A549 (cell line): ENCODE results near the gene NINL. TPM values are rescaled to one million over a fixed set of nuclear protein-coding genes. Genes with fewer than 3 reads are reported as not detected.

Source experiments
- ATAC-seq, 2 experiments: fragments of 200-7000 bp in 1 of 2; fragments of >200 bp in 1 of 2; cut with Nextera tagmentation in 1 of 2; cut with Tn5 transposase in 1 of 2; 3 replicates each; pipeline versions ENCODE4 v1.8.0 to v1.9.1; 2018 to 2020; ENCODE audit warnings: mild to moderate bottlenecking in 1 of 2, moderate library complexity in 1 of 2
- CTCF ChIA-PET: fragments of 300-600 bp; sonication (Branson Sonifier 250); formaldehyde crosslinking; extraction: SDS; loops from one replicate; lab custom pipeline; 2021; ENCODE audit warnings: antibody characterized with exemption, inconsistent platforms; lab: Yijun Ruan, JAX
- POLR2A ChIA-PET: fragments of 350-600 bp; formaldehyde crosslinking; extraction: SDS; loops from one replicate; lab custom pipeline; 2021; ENCODE audit warnings: antibody characterized with exemption, inconsistent platforms; lab: Yijun Ruan, JAX
- DNase-seq, 2 experiments: peaks; one replicate each; pipeline versions ENCODE4 v3.0.0 to v3.0.0-alpha.2; 2011 to 2016; ENCODE audit warnings: low read depth in 1 of 2, low spot score in 1 of 2
- FAIRE-seq: peaks from 2 replicates; lab custom pipeline; 2011; peaks lifted over from hg19 to GRCh38; lab: Jason Lieb, UNC
- H3K27ac ChIP-seq, 2 experiments: fragments of >200 bp; sonication (Bioruptor Twin); formaldehyde crosslinking; 3 replicates each; pipeline ENCODE4 v1.5.1; 2016 to 2017
- H3K4me1 ChIP-seq: fragments of >200 bp; sonication (Bioruptor Twin); formaldehyde crosslinking; 3 replicates; pipeline ENCODE4 v1.6.1; 2016
- H3K4me2 ChIP-seq: fragments of >200 bp; sonication (Bioruptor Twin); formaldehyde crosslinking; 3 replicates; pipeline ENCODE4 v1.6.1; 2016
- H3K4me3 ChIP-seq: fragments of >200 bp; sonication (Bioruptor Twin); formaldehyde crosslinking; 3 replicates; pipeline ENCODE4 v1.5.1; 2016
- H3K9me3 ChIP-seq: fragments of >200 bp; sonication (Bioruptor Twin); formaldehyde crosslinking; 3 replicates; pipeline ENCODE4 v1.6.1; 2016
- CEBPB ChIP-seq, 2 experiments: fragments of >200 bp in 1 of 2; sonication (Bioruptor Twin) in 1 of 2; formaldehyde crosslinking in 1 of 2; IDR thresholded peaks; 2 replicates each; pipeline ENCODE4 v1.6.1; 2012 to 2016
- EHMT2 ChIP-seq: fragments of 200-600 bp; sonication (generic); IDR thresholded peaks from 2 replicates; pipeline ENCODE4 v1.6.1; 2016; ENCODE audit warnings: antibody characterized with exemption, low read depth, mild to moderate bottlenecking, moderate library complexity
- FOSL2 ChIP-seq, 2 experiments: fragments of 450-650 bp in 1 of 2; fragments of >200 bp in 1 of 2; sonication (Bioruptor Twin) in 1 of 2; formaldehyde crosslinking; IDR thresholded peaks; 2 replicates each; pipeline versions ENCODE4 v1.5.0 to v1.6.1; 2016 to 2020; ENCODE audit warnings: mild to moderate bottlenecking in 1 of 2, moderate library complexity in 1 of 2
- GATA3 ChIP-seq: IDR thresholded peaks from 2 replicates; pipeline ENCODE4 v1.6.1; 2012; ENCODE audit warnings: borderline replicate concordance
- HOXA7 ChIP-seq: fragments of 250-450 bp; sonication (Bioruptor Pico); IDR thresholded peaks from 2 replicates; pipeline ENCODE4 v1.5.0; 2020; ENCODE audit warnings: mild to moderate bottlenecking, moderate library complexity
- HOXB5 ChIP-seq: fragments of 250-450 bp; sonication (Bioruptor Pico); IDR thresholded peaks from 2 replicates; pipeline ENCODE4 v1.5.0; 2020; ENCODE audit warnings: mild to moderate bottlenecking, moderate library complexity
- JUN ChIP-seq, 2 experiments: fragments of >200 bp; sonication (Bioruptor Twin); formaldehyde crosslinking; IDR thresholded peaks; 2 replicates in 1 of 2; 3 replicates in 1 of 2; pipeline ENCODE4 v1.6.1; 2016 to 2017
- NFE2L2 ChIP-seq: fragments of 150-350 bp; conservative IDR thresholded peaks from 2 replicates; pipeline ENCODE4 v1.6.1; 2014; ENCODE audit warnings: low read length
- RARB ChIP-seq: fragments of 250-450 bp; sonication (Bioruptor Pico); IDR thresholded peaks from 2 replicates; pipeline ENCODE4 v1.8.0; 2021; ENCODE audit warnings: mild to moderate bottlenecking, moderate library complexity
- RCOR1 ChIP-seq: fragments of 150-350 bp; IDR thresholded peaks from 2 replicates; pipeline ENCODE4 v1.6.1; 2014; ENCODE audit warnings: antibody characterized with exemption, low read length, low read depth
- REST ChIP-seq: fragments of 200-600 bp; sonication (generic); IDR thresholded peaks from 2 replicates; pipeline ENCODE4 v1.6.1; 2016; ENCODE audit warnings: antibody characterized with exemption, mild to moderate bottlenecking, moderate library complexity
- SREBF2 ChIP-seq: fragments of 450-650 bp; IDR thresholded peaks from 2 replicates; pipeline ENCODE4 v1.6.1; 2014; ENCODE audit warnings: mild to moderate bottlenecking, moderate library complexity
- ZNF302 ChIP-seq: fragments of 250-450 bp; sonication (Bioruptor Pico); IDR thresholded peaks from 2 replicates; pipeline ENCODE4 v1.9.0; 2021; ENCODE audit warnings: inconsistent platforms, mild to moderate bottlenecking, moderate library complexity
- WGBS: methylation state at CpG from one replicate; pipeline ENCODE4 v1.1.6; 2017; ENCODE audit errors: missing lambda C conversion rate; 5-methylcytosine and 5-hydroxymethylcytosine counted together
- polyA plus RNA-seq, 4 experiments: library from polyadenylated mRNA; depleted of rRNA in 3 of 4; stranded (reverse); fragments of >200 nt; fragmentation: RNase III in 1 of 4; extraction: RNeasy Plus Mini Kit Qiagen cat#74134 plus additional on column Dnase treatment in 1 of 4; gene quantifications; 2 replicates in 3 of 4; 3 replicates in 1 of 4; pipeline ENCODE4 v1.2.3, GENCODE V29; 2011 to 2017
- TF ChIP-seq, protein P1 (sequence below): IDR thresholded peaks from 2 replicates; pipeline ENCODE4 v1.6.1; 2012
- TF ChIP-seq, protein P2 (sequence below): fragments of >200 bp; sonication (Bioruptor Twin); formaldehyde crosslinking; IDR thresholded peaks from 3 replicates; pipeline ENCODE4 v1.6.1; 2016

The NINL gene
- polyA plus RNA-seq, 2 of the 4 experiments (the other 2 are of a cell fraction), result 20.2 to 22.4 TPM

DNA sequence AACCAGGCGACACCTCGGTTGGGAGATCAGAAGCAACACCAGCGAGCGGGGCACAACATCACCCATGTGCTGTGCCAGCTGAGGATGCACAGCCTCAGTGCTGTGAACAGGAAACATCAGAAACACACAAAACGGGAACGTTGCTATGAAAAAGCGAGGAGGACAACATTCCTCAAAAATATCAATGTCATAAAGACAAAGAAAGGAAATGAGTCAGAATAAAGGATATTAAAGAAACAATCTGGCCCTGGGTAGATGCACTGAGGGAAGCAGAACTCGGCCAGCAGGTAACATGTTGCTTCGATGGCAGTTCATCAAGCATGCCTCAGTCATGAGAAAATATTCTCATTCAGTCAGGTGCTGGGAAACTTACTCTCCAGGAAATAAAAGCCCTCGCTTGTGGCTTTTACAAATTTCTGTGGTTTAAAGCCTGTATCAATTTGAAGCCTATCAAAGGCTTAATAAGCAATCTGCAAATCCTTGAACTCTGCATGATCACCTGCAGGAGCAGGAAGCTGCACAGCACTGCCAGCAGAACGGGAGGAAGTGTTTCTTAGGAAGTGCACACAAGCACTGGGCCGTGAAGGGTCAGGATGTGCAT lies 100.3 kb downstream of the NINL start:
- POLR2A ChIA-PET, result no interaction called here
- no peak for DNase-seq
- no peak overlapping the region for H3K4me2 ChIP-seq

DNA sequence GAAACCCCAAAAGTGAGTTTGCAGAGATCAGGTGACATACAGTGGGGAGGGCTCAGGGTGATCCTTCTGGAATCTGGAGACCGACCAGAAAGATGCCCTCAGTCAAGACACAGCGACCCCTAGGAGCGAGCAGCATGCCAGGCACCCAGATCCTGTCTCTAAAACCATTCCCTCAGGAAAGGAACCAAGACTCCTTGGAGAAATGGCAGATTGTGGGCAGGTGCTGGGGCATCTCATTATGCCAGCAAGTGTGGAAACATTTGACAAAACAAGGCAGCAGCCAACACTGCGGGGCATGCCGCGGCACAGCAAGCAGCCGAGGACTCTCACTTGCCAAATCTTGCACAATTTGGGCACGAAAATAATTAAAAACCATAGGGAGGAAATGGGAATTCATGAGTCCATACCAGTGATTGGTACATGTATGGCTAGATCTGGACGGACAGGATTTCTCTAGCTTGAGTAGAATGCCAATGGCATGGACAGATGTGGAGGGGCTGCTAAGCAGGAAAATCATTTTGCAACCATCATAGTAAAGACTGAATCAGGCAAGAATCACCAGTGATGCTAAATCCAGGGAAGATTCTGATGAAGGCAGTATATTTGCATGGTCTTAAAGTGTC lies 101.0 kb downstream of the NINL start:
- no peak for ATAC-seq
- Histone ChIP-seq H3K4me2 (no peak overlapping the region), H3K4me3 (no peak overlapping the region), H3K4me1 (no peaks in the 10 kb centered on the region), H3K27ac (no peak overlapping the region), H3K9me3 (no peaks in the 10 kb centered on the region)
- POLR2A ChIA-PET, result no interaction called here
- no peak for FAIRE-seq
- DNase-seq, result no peak
- CTCF ChIA-PET, result no interaction called here
- TF ChIP-seq HOXA7 (no peak), REST (no peak), JUN (IDR thresholded peaks at IDR 0.05) (no peak), RARB (no peak), SREBF2 (no peak), NFE2L2 (no peak), CEBPB (IDR thresholded peaks at IDR 0.05) (no peak), ZNF302 (CRISPR knock-in tag) (no peak), RCOR1 (no peak), FOSL2 (IDR thresholded peaks at IDR 0.05) (no peak), FOSL2 (CRISPR knock-in tag; IDR thresholded peaks at IDR 0.05) (no peak), GATA3 (no peak), HOXB5 (CRISPR knock-in tag) (no peak)
- TF ChIP-seq, protein P1, sequence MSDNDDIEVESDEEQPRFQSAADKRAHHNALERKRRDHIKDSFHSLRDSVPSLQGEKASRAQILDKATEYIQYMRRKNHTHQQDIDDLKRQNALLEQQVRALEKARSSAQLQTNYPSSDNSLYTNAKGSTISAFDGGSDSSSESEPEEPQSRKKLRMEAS, result no peak
- TF ChIP-seq, protein P2, sequence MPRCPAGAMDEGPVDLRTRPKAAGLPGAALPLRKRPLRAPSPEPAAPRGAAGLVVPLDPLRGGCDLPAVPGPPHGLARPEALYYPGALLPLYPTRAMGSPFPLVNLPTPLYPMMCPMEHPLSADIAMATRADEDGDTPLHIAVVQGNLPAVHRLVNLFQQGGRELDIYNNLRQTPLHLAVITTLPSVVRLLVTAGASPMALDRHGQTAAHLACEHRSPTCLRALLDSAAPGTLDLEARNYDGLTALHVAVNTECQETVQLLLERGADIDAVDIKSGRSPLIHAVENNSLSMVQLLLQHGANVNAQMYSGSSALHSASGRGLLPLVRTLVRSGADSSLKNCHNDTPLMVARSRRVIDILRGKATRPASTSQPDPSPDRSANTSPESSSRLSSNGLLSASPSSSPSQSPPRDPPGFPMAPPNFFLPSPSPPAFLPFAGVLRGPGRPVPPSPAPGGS, result no peak
- 93% methylated on average over 9 of the region's 9 CpGs for WGBS

More for the DNA sequence above, 100.3 kb downstream of the NINL start:
- TF ChIP-seq EHMT2 (no peak), FOSL2 (IDR thresholded peaks at IDR 0.05) (0 out of 2 replicates have a peak, but pooled peaks have one; percentile 10), FOSL2 (CRISPR knock-in tag; IDR thresholded peaks at IDR 0.05) (no peak)
- FAIRE-seq (no peak), ATAC-seq (no peak)
- WGBS, result 74% methylated on average over 12 of the region's 12 CpGs
- CTCF ChIA-PET, result no interaction called here
- H3K4me3 ChIP-seq, result no peak overlapping the region
- H3K27ac ChIP-seq, result no peak overlapping the region
- H3K4me1 ChIP-seq, result no peaks in the 10 kb centered on the region
- no peaks in the 10 kb centered on the region for H3K9me3 ChIP-seq

GRCh38 chr20:25483431-25484132 lies 101.7 kb downstream of the NINL start:
- Histone ChIP-seq H3K4me2 (no peak overlapping the region), H3K4me1 (no peaks in the 10 kb centered on the region), H3K9me3 (no peaks in the 10 kb centered on the region), H3K4me3 (no peak overlapping the region), H3K27ac (no peak overlapping the region)
- ATAC-seq (no peak), DNase-seq (no peak), FAIRE-seq (no peak)
- TF ChIP-seq FOSL2 (IDR thresholded peaks at IDR 0.05) (no peak), FOSL2 (CRISPR knock-in tag; IDR thresholded peaks at IDR 0.05) (no peak)
- 88% methylated on average over 14 of the region's 14 CpGs for whole genome bisulfite sequencing
- POLR2A ChIA-PET, result no interaction called here
- CTCF ChIA-PET, result no interaction called here
